Muscle layer of duodenum (tissue), 2 donors: ENCODE results near the gene GSX1.

ENCODE experiments used
- H3K27ac ChIP-seq: one replicate; pipeline ENCODE4 v1.7.0; 2013; ENCODE audit warnings: mild to moderate bottlenecking, low read length
- H3K27me3 ChIP-seq: one replicate; pipeline ENCODE4 v1.7.0; 2013; ENCODE audit warnings: low read depth, mild to moderate bottlenecking, control low read depth, low read length
- H3K36me3 ChIP-seq, 2 donors: one replicate each; pipeline ENCODE4 v1.7.0; 2013; ENCODE audit warnings: low read length in 2 of 2, control low read depth in 1 of 2, mild to moderate bottlenecking in 1 of 2; ENCODE audit not compliant: insufficient read depth in 2 of 2, control insufficient read depth in 1 of 2
- H3K4me1 ChIP-seq, 2 donors: one replicate each; pipeline ENCODE4 v1.7.0; 2013; ENCODE audit warnings: low read length in 2 of 2, mild to moderate bottlenecking in 2 of 2, control low read depth in 1 of 2, moderate library complexity in 1 of 2; ENCODE audit not compliant: insufficient read depth in 2 of 2, control insufficient read depth in 1 of 2
- H3K4me3 ChIP-seq, 2 donors: one replicate each; pipeline ENCODE4 v1.7.0; 2013; ENCODE audit warnings: low read length in 2 of 2, low read depth in 1 of 2, mild to moderate bottlenecking in 1 of 2
- H3K9me3 ChIP-seq, 2 donors: one replicate each; pipeline ENCODE4 v1.7.0; 2013; ENCODE audit warnings: low read length in 2 of 2, control low read depth in 1 of 2, mild to moderate bottlenecking in 1 of 2; ENCODE audit not compliant: control insufficient read depth in 1 of 2
- donor health status: healthy.

Gene GSX1

GRCh38 chr13:27834095-27834494, 41.8 kb downstream of the GSX1 start:
- Histone ChIP-seq H3K4me3 (no peak overlapping the region), H3K27me3 (peaks cover 5% of the 10 kb centered on the region), H3K4me1 (peaks cover 0 to 6% of the 10 kb centered on the region in 2 donors), H3K27ac (no peak overlapping the region), H3K9me3 (no peaks in the 10 kb centered on the region), H3K36me3 (no peaks in the 10 kb centered on the region)

- Histone ChIP-seq H3K4me1 (no peaks in the 10 kb centered on the region), H3K4me3 (no peak overlapping the region), H3K9me3 (no peaks in the 10 kb centered on the region), H3K36me3 (no peaks in the 10 kb centered on the region), H3K27ac (no peak overlapping the region), H3K27me3 (no peaks in the 10 kb centered on the region)
Observed at GRCh38 chr13:27835799-27836198, 43.5 kb downstream of the GSX1 start.

DNA sequence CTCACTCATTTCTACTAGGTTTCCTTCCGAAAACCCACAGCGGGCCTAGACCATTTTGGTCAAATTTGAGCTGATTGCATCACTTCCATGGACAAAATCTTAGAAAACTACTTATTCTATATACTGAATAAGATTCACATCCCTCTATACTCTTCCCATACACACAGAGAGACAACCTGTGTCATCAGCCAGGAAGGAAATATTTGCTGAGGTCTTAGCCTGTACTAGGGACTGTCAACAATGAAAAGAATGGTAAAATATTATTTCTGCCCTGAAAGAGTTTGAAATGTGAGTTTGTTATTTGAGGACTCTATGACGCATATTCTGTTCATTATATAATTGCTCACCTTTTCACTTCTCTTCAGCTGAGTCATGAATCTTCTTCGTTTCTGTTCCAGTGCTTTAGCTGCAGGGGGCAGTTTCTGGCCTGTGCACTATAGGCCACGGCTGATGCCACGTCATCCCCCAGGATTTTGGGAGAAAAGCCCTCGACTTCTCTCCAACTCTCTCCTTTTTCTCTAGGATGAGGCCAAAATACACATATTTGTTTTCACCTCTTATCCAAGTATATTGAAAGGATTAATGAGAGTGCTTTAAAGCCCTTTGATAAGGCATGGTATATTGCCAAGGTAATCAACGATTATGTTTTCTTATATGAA, 47.7 kb downstream of the GSX1 start:
- Histone ChIP-seq H3K9me3 (peaks cover 0 to 7% of the 10 kb centered on the region in 2 donors), H3K4me1 (no peaks in the 10 kb centered on the region), H3K27ac (no peak overlapping the region), H3K27me3 (no peaks in the 10 kb centered on the region), H3K4me3 (no peak overlapping the region), H3K36me3 (no peaks in the 10 kb centered on the region)

DNA sequence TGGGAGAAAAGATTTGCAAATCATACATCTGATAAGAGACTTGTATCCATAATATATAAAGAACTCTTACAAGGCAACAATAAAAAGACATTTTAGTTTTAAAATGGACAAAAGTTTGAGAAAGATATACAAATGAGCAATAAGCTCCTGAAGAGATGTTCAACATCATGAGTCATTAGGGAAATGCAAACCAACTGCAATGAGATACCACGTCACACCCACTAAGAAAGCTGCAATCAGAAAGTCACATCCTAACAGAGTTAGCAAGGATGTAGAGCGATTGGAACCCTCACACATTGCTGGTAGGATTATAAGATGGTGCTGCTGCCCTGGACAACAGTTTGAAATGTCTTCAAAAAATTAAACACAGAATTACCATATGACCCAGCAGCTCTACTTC, 50.3 kb downstream of the GSX1 start:
- Histone ChIP-seq H3K27me3 (no peaks in the 10 kb centered on the region), H3K4me1 (no peaks in the 10 kb centered on the region), H3K27ac (no peak overlapping the region), H3K36me3 (no peaks in the 10 kb centered on the region), H3K4me3 (no peak overlapping the region), H3K9me3 (peaks cover 0 to 7% of the 10 kb centered on the region in 2 donors)
